22Rv1 (cell line): ENCODE data around the gene MOB3C.

Experiments used
- CTCF ChIP-seq: fragments of 450-650 bp; IDR thresholded peaks from 2 replicates; pipeline ENCODE4 v1.5.1; 2017; ENCODE audit warnings: mild to moderate bottlenecking
- ZFX ChIP-seq: fragments of 450-650 bp; IDR thresholded peaks from 2 replicates; pipeline ENCODE4 v1.6.1; 2017; ENCODE audit warnings: antibody characterized with exemption, borderline replicate concordance

DNA sequence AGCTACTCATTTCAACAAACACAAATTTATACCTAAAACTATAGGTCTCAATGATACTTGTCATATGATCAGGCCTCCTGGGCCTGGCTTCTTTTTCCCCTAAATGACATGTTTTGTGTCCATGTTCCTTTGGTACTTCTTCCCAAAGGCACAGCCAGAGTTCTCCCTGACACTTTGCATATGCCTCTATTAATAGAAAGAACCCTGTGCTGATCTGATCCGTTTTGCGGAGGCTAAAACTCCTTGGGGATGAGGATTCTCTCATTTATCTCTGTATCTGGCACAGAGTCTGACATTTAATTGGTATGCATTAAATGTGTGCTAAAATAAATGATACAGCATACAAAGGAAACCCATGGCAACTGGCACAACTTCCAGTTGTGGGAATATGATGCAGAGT lies 40.0 kb upstream of the MOB3C start:
- TF ChIP-seq CTCF (no peak), ZFX (no peak)
